AG04450 (cell line): ENCODE results near the gene ITCH. TPM values are rescaled to one million over a fixed set of nuclear protein-coding genes. Genes with fewer than 3 reads are reported as not detected.
"Not testable (repeated sequence)": the region's sequence is repeated elsewhere in the genome, so short reads cannot be mapped to it uniquely, and the experiment has no call there.

Experiments used
- CTCF ChIA-PET: fragments of 300-600, 350-600 bp; formaldehyde crosslinking; extraction: SDS; loops from one replicate; lab custom pipeline; 2022; ENCODE audit warnings: antibody characterized with exemption, inconsistent platforms; lab: Charles Lee
- POLR2A ChIA-PET: fragments of 350-600 bp; formaldehyde crosslinking; extraction: SDS; loops from one replicate; lab custom pipeline; 2021; ENCODE audit warnings: antibody characterized with exemption, inconsistent platforms; lab: Yijun Ruan, JAX
- DNase-seq: peaks from one replicate; pipeline ENCODE4 v3.0.0-alpha.2; 2011; ENCODE audit warnings: low read depth, low spot score
- H3K27ac ChIP-seq: one replicate; pipeline ENCODE4 v1.5.1; 2012; ENCODE audit warnings: low read depth, low read length, control low read depth
- H3K27me3 ChIP-seq: one replicate; pipeline ENCODE4 v1.6.0; 2012; ENCODE audit warnings: low read length; ENCODE audit not compliant: control insufficient read depth, insufficient read depth
- H3K4me3 ChIP-seq: 2 replicates; pipeline ENCODE4 v1.5.1; 2011; ENCODE audit warnings: mild to moderate bottlenecking, low read depth, low read length, control low read depth
- H3K9me3 ChIP-seq: 2 replicates; pipeline ENCODE4 v1.5.1; 2012; ENCODE audit warnings: low read length; ENCODE audit not compliant: control insufficient read depth, insufficient read depth
- CTCF ChIP-seq: IDR thresholded peaks from 2 replicates; pipeline ENCODE4 v1.5.1; 2011; ENCODE audit warnings: low read depth, low read length, control low read depth, inconsistent platforms
- polyA plus RNA-seq: library from polyadenylated mRNA; depleted of rRNA; stranded (reverse); fragments of >200 nt; gene quantifications from 2 replicates; pipeline ENCODE4 v1.2.3, GENCODE V29; 2011

Gene ITCH
- polyA plus RNA-seq, 1 experiment = 23.2 TPM

DNA sequence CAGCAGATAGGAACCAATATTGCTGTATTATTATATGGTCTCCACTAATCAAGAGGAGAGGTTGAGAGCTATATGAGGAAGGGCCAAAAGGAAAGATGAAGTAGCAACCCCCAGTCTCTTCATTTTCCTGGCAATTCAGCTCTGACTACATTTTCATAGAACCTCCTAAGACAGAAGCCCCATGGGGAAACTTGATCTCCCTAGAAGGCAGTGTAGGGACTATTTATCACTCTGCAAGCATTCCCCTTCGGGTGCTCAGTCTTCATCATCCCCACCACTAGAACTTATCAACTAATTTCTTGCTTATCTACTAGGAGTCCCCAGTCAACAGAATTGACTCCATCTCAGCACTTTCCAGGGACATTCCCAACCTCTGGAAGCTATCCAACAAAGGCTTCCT, 25.5 kb upstream of the ITCH start:
- Histone ChIP-seq H3K4me3 (no peak overlapping the region), H3K27ac (no peak overlapping the region), H3K9me3 (no peaks in the 10 kb centered on the region), H3K27me3 (no peaks in the 10 kb centered on the region)
- ChIA-PET POLR2A (no interaction called here), CTCF (interaction anchor here (3.7 kb wide), 1 partner anchor 25 kb away, joined by 15 read pairs; no protein-coding TSS in a partner anchor)
- TF ChIP-seq CTCF = no peak
- no peak for DNase-seq

DNA sequence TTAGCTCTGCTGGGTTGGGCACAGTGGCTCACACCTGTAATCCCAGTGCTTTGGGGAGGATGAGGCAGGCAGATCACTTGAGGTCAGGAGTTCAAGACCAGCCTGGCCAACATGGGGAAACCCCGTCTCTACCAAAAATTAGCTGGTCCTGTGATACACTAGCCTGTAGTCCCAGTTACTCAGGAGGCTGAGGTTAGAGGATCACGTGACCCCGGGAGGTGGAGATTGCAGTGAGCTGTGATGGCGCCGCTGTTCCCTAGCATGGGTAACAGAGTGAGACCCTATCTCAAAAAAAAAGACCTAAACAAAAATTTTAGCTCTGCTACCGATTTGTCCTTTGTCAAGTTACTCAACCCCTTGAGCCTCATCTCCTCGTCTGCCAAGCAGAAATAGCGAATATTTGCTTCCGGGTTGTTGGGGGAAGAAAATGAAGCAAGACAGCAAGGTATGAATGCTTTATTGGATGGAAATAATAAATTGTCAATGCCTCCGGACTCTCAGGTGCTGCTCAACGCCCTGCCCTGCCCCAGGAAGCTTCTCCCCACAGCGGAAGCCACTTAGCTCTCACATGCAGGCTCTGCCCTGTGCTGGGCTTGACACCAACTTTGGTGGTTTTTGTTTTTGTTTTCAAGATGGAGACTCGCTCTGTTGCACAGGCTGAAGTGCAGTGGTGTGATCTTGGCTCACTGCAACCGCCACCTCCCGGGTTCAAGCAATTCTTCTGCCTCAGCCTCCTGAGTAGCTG, 24.9 kb upstream of the ITCH start:
- no peak overlapping the region for H3K27ac ChIP-seq
- no peak for DNase-seq
- H3K4me3 ChIP-seq = no peak overlapping the region
- no peaks in the 10 kb centered on the region for H3K27me3 ChIP-seq
- H3K9me3 ChIP-seq = no peaks in the 10 kb centered on the region
- TF ChIP-seq CTCF = no peak
- ChIA-PET POLR2A (no interaction called here), CTCF (interaction anchor here (3.7 kb wide), 1 partner anchor 25 kb away, joined by 15 read pairs; no protein-coding TSS in a partner anchor)

GRCh38 chr20:34340726-34341125, 22.3 kb upstream of the ITCH start:
- H3K9me3 ChIP-seq, DNase-seq, H3K27ac ChIP-seq, POLR2A ChIA-PET, H3K27me3 ChIP-seq, H3K4me3 ChIP-seq: not testable (repeated sequence)
- CTCF ChIA-PET = interaction anchor here (1.8 kb wide), 1 partner anchor 28 kb away, joined by 3 read pairs; no protein-coding TSS in a partner anchor

DNA sequence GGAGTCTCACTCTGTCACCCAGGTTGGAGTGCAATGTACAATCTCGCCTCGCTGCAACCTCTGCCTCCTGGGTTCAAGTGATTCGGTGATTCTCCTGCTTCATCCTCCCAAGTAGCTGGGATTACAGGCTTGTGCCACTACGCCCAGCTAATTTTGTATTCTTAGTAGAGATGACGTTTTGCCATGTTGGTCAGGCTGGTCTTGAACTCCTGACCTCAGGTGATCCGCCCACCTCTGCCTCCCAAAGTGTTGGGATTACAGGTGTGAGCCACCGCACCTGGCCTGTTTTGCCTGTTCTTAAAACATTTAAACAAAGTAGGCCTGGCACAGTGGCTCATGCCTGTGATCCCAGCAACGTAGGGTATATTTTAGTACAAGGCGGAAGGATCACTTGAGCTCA, 21.9 kb upstream of the ITCH start:
- H3K9me3 ChIP-seq, POLR2A ChIA-PET: not testable (repeated sequence)
- CTCF ChIA-PET = interaction anchor here (1.8 kb wide), 1 partner anchor 28 kb away, joined by 3 read pairs; no protein-coding TSS in a partner anchor

DNA sequence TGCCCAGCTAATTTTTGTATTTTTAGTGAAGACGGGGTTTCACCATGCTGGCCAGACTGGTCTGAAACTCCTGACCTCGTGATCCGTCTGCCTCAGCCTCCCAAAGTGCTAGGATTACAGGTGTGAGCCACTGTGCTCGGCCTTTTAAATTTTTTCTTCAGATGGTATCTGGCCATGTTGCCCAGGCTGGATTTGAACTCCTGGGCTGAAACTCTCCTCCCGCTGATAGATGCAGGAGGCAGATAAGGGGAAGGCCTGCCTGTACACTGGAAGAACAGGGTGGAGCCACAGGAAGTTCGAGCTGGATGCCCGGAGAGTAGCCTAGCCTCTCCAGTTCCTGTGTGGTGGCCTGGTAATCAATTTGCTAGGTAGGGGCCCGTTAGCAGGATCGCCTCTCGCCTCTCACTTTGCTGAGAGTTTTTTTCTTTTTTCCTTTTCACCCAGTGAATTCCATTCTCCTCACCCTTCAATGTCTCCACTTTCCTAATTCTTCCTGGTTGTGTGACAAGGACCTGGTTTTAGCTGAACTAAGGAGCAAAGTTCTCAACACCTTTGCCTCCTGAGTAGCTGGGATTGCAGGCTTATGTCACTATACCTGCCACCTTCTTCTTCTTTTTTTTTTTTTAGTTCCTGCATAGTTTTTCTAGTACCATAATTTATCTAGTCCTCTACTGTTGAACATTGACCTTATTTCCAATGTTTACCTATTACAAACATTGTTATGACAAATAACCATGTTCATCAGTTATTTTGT, 19.4 kb upstream of the ITCH start:
- TF ChIP-seq CTCF = no peak
- CTCF ChIA-PET = interaction anchor here (1.5 kb wide), 1 partner anchor 31 kb away, joined by 3 read pairs; no protein-coding TSS in a partner anchor
- Histone ChIP-seq H3K27ac (no peak overlapping the region), H3K27me3 (no peaks in the 10 kb centered on the region), H3K4me3 (no peak overlapping the region), H3K9me3 (no peaks in the 10 kb centered on the region)
- DNase-seq = no peak
- POLR2A ChIA-PET = no interaction called here

More for the DNA sequence above, 21.9 kb upstream of the ITCH start:
- not testable (repeated sequence) for DNase-seq, H3K27me3 ChIP-seq, H3K4me3 ChIP-seq, H3K27ac ChIP-seq
